Measurements from ENCODE around the gene VGLL4. TPM values are rescaled to one million over a fixed set of nuclear protein-coding genes. Genes with fewer than 3 reads are reported as not detected.

The VGLL4 gene
- total RNA-seq, 2 donors from 2014 or later = 47.5 to 49.7 TPM

- Mint-ChIP-seq H3K4me3 (no peak overlapping the region), H3K27me3 (ENCODE audit: insufficient read depth) (no peaks in the 10 kb centered on the region), H3K27ac (no peak overlapping the region), H3K36me3 (ENCODE audit: low read depth) (peaks cover 8% of the 10 kb centered on the region), H3K4me1 (peaks cover 35% of the 10 kb centered on the region), H3K9me3 (peaks cover 9% of the 10 kb centered on the region)
- no peak for DNase-seq
- no peaks in the 10 kb centered on the region for H3K36me3 ChIP-seq (ENCODE audit: control insufficient read depth, insufficient read depth, low read length)
- H3K9ac ChIP-seq (ENCODE audit: extremely low read depth, low read length, poor library complexity, severe bottlenecking) = no peak overlapping the region
- H3K4me1 ChIP-seq (ENCODE audit: control insufficient read depth, insufficient read depth, low read length) = peaks cover 12% of the 10 kb centered on the region
- WGBS, 2 experiments (ENCODE audit: insufficient coverage in 1 of 2, insufficient read length in 1 of 2) = 71 to 80% methylated on average over 1 to 5 of the region's 5 CpGs
- no peaks in the 10 kb centered on the region for H3K27me3 ChIP-seq (ENCODE audit: control insufficient read depth, insufficient read depth, low read length, poor library complexity, severe bottlenecking)
- no peaks in the 10 kb centered on the region for H3K9me3 ChIP-seq (ENCODE audit: control insufficient read depth, low read length)
- H3K4me3 ChIP-seq (ENCODE audit: low read length) = no peak overlapping the region
- TF ChIP-seq, protein P1, sequence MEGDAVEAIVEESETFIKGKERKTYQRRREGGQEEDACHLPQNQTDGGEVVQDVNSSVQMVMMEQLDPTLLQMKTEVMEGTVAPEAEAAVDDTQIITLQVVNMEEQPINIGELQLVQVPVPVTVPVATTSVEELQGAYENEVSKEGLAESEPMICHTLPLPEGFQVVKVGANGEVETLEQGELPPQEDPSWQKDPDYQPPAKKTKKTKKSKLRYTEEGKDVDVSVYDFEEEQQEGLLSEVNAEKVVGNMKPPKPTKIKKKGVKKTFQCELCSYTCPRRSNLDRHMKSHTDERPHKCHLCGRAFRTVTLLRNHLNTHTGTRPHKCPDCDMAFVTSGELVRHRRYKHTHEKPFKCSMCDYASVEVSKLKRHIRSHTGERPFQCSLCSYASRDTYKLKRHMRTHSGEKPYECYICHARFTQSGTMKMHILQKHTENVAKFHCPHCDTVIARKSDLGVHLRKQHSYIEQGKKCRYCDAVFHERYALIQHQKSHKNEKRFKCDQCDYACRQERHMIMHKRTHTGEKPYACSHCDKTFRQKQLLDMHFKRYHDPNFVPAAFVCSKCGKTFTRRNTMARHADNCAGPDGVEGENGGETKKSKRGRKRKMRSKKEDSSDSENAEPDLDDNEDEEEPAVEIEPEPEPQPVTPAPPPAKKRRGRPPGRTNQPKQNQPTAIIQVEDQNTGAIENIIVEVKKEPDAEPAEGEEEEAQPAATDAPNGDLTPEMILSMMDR (conservative IDR thresholded peaks at IDR 0.05) = no peak
- H3K27ac ChIP-seq (ENCODE audit: low read depth, low read length) = peak overlapping the region; percentile 93
Observed at GRCh38 chr3:11510001-11510340, 133.7 kb downstream of the VGLL4 start.

GRCh38 chr3:11509173-11510000 is 134.3 kb downstream of the VGLL4 start:
- Mint-ChIP-seq H3K36me3 (ENCODE audit: low read depth) (peaks cover 8% of the 10 kb centered on the region), H3K27me3 (ENCODE audit: insufficient read depth) (no peaks in the 10 kb centered on the region), H3K4me3 (peak overlapping the region; percentile 11), H3K9me3 (peaks cover 9% of the 10 kb centered on the region), H3K27ac (peak overlapping the region; percentile 74), H3K4me1 (peaks cover 33% of the 10 kb centered on the region)
- H3K27ac ChIP-seq (ENCODE audit: low read depth, low read length) = peak overlapping the region; percentile 93
- no peaks in the 10 kb centered on the region for H3K36me3 ChIP-seq (ENCODE audit: control insufficient read depth, insufficient read depth, low read length)
- H3K9ac ChIP-seq (ENCODE audit: extremely low read depth, low read length, poor library complexity, severe bottlenecking) = no peak overlapping the region
- 31 to 35% methylated on average over 4 to 9 of the region's 9 CpGs for WGBS, 2 experiments (ENCODE audit: insufficient coverage in 1 of 2, insufficient read length in 1 of 2)
- H3K9me3 ChIP-seq (ENCODE audit: control insufficient read depth, low read length) = no peaks in the 10 kb centered on the region
- peaks cover 12% of the 10 kb centered on the region for H3K4me1 ChIP-seq (ENCODE audit: control insufficient read depth, insufficient read depth, low read length)
- TF ChIP-seq, protein P1 (conservative IDR thresholded peaks at IDR 0.05) = peak; percentile 29
- peak; percentile 69 for DNase-seq
- peak overlapping the region; percentile 64 for H3K4me3 ChIP-seq (ENCODE audit: low read length)
- H3K27me3 ChIP-seq (ENCODE audit: control insufficient read depth, insufficient read depth, low read length, poor library complexity, severe bottlenecking) = no peaks in the 10 kb centered on the region

GRCh38 chr3:11508346-11509172 is 135.2 kb downstream of the VGLL4 start:
- WGBS, 2 experiments (ENCODE audit: insufficient coverage in 1 of 2, insufficient read length in 1 of 2) = 72 to 75% methylated on average over 4 to 5 of the region's 5 CpGs
- peaks cover 9% of the 10 kb centered on the region for H3K9me3 Mint-ChIP-seq
- TF ChIP-seq, protein P1 (conservative IDR thresholded peaks at IDR 0.05) = no peak
- H3K4me3 Mint-ChIP-seq = peak overlapping the region; percentile 11
- Histone ChIP-seq H3K9me3 (ENCODE audit: control insufficient read depth, low read length) (no peaks in the 10 kb centered on the region), H3K9ac (ENCODE audit: extremely low read depth, low read length, poor library complexity, severe bottlenecking) (no peak overlapping the region), H3K4me1 (ENCODE audit: control insufficient read depth, insufficient read depth, low read length) (peaks cover 12% of the 10 kb centered on the region), H3K36me3 (ENCODE audit: control insufficient read depth, insufficient read depth, low read length) (no peaks in the 10 kb centered on the region), H3K27ac (ENCODE audit: low read depth, low read length) (peak overlapping the region; percentile 21), H3K27me3 (ENCODE audit: control insufficient read depth, insufficient read depth, low read length, poor library complexity, severe bottlenecking) (no peaks in the 10 kb centered on the region), H3K4me3 (ENCODE audit: low read length) (peak overlapping the region; percentile 64)
- H3K27ac Mint-ChIP-seq = peak overlapping the region; percentile 74
- H3K27me3 Mint-ChIP-seq (ENCODE audit: insufficient read depth) = no peaks in the 10 kb centered on the region
- DNase-seq = no peak
- H3K36me3 Mint-ChIP-seq (ENCODE audit: low read depth) = peaks cover 8% of the 10 kb centered on the region
- peaks cover 29% of the 10 kb centered on the region for H3K4me1 Mint-ChIP-seq
